ENCODE data around the gene OR51L1.
"Not testable (repeated sequence)": the region's sequence is repeated elsewhere in the genome, so short reads cannot be mapped to it uniquely, and the experiment has no call there.

OR51L1 gene

GRCh38 chr11:4994551-4994950 is at the start of gene OR51L1:
TSS of gene OR51L1 (plus strand) at chr11:4994851. CDS start at chr11:4998983, 4,132 bp downstream.
- DNase-seq (ENCODE audit: low spot score), result no peak

- no peak for DNase-seq (ENCODE audit: low spot score)
Observed at GRCh38 chr11:4947505-4947904, 47.1 kb upstream of the OR51L1 start, which contains the start of gene OR51A4. TSS of gene OR51A4 (minus strand) at chr11:4947605. CDS start at chr11:4947100, 505 bp downstream.

- DNase-seq (ENCODE audit: low spot score), result not testable (repeated sequence)
Observed at GRCh38 chr11:4955613-4956012, 39.0 kb upstream of the OR51L1 start, which contains the start of gene OR51A2. TSS of gene OR51A2 (minus strand) at chr11:4955713. CDS start at chr11:4955713, 0 bp downstream.

- no peak for DNase-seq (ENCODE audit: low spot score)
Observed at GRCh38 chr11:4957396-4957795, 37.3 kb upstream of the OR51L1 start.

GRCh38 chr11:4960877-4961276 is 33.8 kb upstream of the OR51L1 start:
- no peak for DNase-seq (ENCODE audit: low spot score)

- no peak for DNase-seq (ENCODE audit: low spot score)
Observed at GRCh38 chr11:4962816-4963215, 31.8 kb upstream of the OR51L1 start.

GRCh38 chr11:4975436-4975835 is 19.2 kb upstream of the OR51L1 start:
- no peak for DNase-seq (ENCODE audit: low spot score)

- no peak for DNase-seq (ENCODE audit: low spot score)
Observed at GRCh38 chr11:4979036-4979435, 15.6 kb upstream of the OR51L1 start.

GRCh38 chr11:4982678-4983077 is 12.0 kb upstream of the OR51L1 start:
- no peak for DNase-seq (ENCODE audit: low spot score)

GRCh38 chr11:4983841-4984240 is 10.8 kb upstream of the OR51L1 start:
- no peak for DNase-seq (ENCODE audit: low spot score)

GRCh38 chr11:4991060-4991459 is 3.6 kb upstream of the OR51L1 start:
- DNase-seq (ENCODE audit: low spot score), result no peak

- DNase-seq (ENCODE audit: low spot score), result peak; percentile 14
Observed at GRCh38 chr11:5004424-5005274, 10.0 kb downstream of the OR51L1 start.

GRCh38 chr11:5007561-5007960 is 12.9 kb downstream of the OR51L1 start:
- DNase-seq (ENCODE audit: low spot score), result no peak

- DNase-seq (ENCODE audit: low spot score), result no peak
Observed at GRCh38 chr11:5011254-5011653, 16.6 kb downstream of the OR51L1 start.

- DNase-seq (ENCODE audit: low spot score), result no peak
Observed at GRCh38 chr11:5013012-5013411, 18.4 kb downstream of the OR51L1 start.

- no peak for DNase-seq (ENCODE audit: low spot score)
Observed at GRCh38 chr11:5021996-5022395, 27.3 kb downstream of the OR51L1 start.

- DNase-seq (ENCODE audit: low spot score), result no peak
Observed at GRCh38 chr11:5036669-5037068, 42.0 kb downstream of the OR51L1 start.

- DNase-seq (ENCODE audit: low spot score), result no peak
Observed at GRCh38 chr11:5037926-5038325, 43.3 kb downstream of the OR51L1 start.

- no peak for DNase-seq (ENCODE audit: low spot score)
Observed at GRCh38 chr11:5038341-5038740, 43.7 kb downstream of the OR51L1 start.

GRCh38 chr11:5040876-5041275 is 46.2 kb downstream of the OR51L1 start:
- DNase-seq (ENCODE audit: low spot score), result no peak

- DNase-seq (ENCODE audit: low spot score), result no peak
Observed at GRCh38 chr11:5042091-5042490, 47.4 kb downstream of the OR51L1 start.

- DNase-seq (ENCODE audit: low spot score), result no peak
Observed at GRCh38 chr11:5043380-5043779, 48.7 kb downstream of the OR51L1 start.

- no peak for DNase-seq (ENCODE audit: low spot score)
Observed at GRCh38 chr11:5046226-5046625, 51.6 kb downstream of the OR51L1 start, which contains the start of gene OR52J3. TSS of gene OR52J3 (plus strand) at chr11:5046526. CDS start at chr11:5046526, 0 bp downstream.

Data from globus pallidus (tissue), 1 donor.